HepG2 (cell line): ENCODE results near the gene THAP9. TPM values are rescaled to one million over a fixed set of nuclear protein-coding genes. Genes with fewer than 3 reads are reported as not detected.

Experiments
- ATRX ChIP-seq: sonication (generic); formaldehyde crosslinking; IDR thresholded peaks from 2 replicates; pipeline ENCODE4 v1.4.0; 2020; ENCODE audit warnings: missing genetic modification reagents, borderline replicate concordance
- KLF9 ChIP-seq: IDR thresholded peaks from 2 replicates; pipeline ENCODE4 v1.6.1; 2016; ENCODE audit warnings: low read depth
- MED8 ChIP-seq: sonication (generic); formaldehyde crosslinking; IDR thresholded peaks from 2 replicates; pipeline ENCODE4 v1.8.1; 2023; ENCODE audit warnings: mild to moderate bottlenecking, missing genetic modification reagents; ENCODE audit not compliant: insufficient replicate concordance
- MIER3 ChIP-seq: IDR thresholded peaks from 2 replicates; pipeline ENCODE4 v1.6.1; 2016; ENCODE audit warnings: missing compliant biosample characterization, borderline replicate concordance
- MTF2 ChIP-seq: sonication (generic); formaldehyde crosslinking; IDR thresholded peaks from 2 replicates; pipeline ENCODE4 v1.5.0; 2020; ENCODE audit warnings: missing genetic modification reagents, borderline replicate concordance
- NFKBIZ ChIP-seq: IDR thresholded peaks from 2 replicates; pipeline ENCODE4 v1.6.1; 2018; ENCODE audit warnings: missing genetic modification reagents, missing compliant biosample characterization
- PLRG1 ChIP-seq: fragments of 450-650 bp; conservative IDR thresholded peaks from 2 replicates; pipeline ENCODE4 v1.6.1; 2016
- RXRA ChIP-seq: sonication (generic); formaldehyde crosslinking; IDR thresholded peaks from 2 replicates; pipeline ENCODE4 v1.5.1; 2020; ENCODE audit warnings: missing genetic modification reagents
- SOX6 ChIP-seq, 2 experiments: fragments of 450-650 bp in 1 of 2; sonication (generic) in 1 of 2; formaldehyde crosslinking in 1 of 2; IDR thresholded peaks; 2 replicates each; pipeline versions ENCODE4 v1.4.0 to v1.6.1; 2017 to 2020; ENCODE audit warnings: antibody characterized with exemption in 1 of 2, mild to moderate bottlenecking in 1 of 2, missing genetic modification reagents in 1 of 2
- TOE1 ChIP-seq: sonication (generic); formaldehyde crosslinking; IDR thresholded peaks from 2 replicates; pipeline ENCODE4 v1.4.0; 2020; ENCODE audit warnings: mild to moderate bottlenecking, missing genetic modification reagents
- ZBTB7A ChIP-seq: sonication (generic); formaldehyde crosslinking; IDR thresholded peaks from 2 replicates; pipeline ENCODE4 v1.8.0; 2022; ENCODE audit warnings: mild to moderate bottlenecking, missing genetic modification reagents
- ZNF260 ChIP-seq: sonication (generic); formaldehyde crosslinking; IDR thresholded peaks from 2 replicates; pipeline ENCODE4 v1.4.0; 2020; ENCODE audit warnings: missing genetic modification reagents, low read depth, mild to moderate bottlenecking, borderline replicate concordance
- ZNF383 ChIP-seq: sonication (generic); formaldehyde crosslinking; IDR thresholded peaks from 2 replicates; pipeline ENCODE4 v1.4.0; 2020; ENCODE audit warnings: missing genetic modification reagents, mild to moderate bottlenecking, borderline replicate concordance
- ZNF567 ChIP-seq: sonication (generic); formaldehyde crosslinking; IDR thresholded peaks from 2 replicates; pipeline ENCODE4 v1.8.1; 2023; ENCODE audit warnings: mild to moderate bottlenecking, missing genetic modification reagents, borderline replicate concordance
- ZNF670 ChIP-seq: sonication (generic); formaldehyde crosslinking; IDR thresholded peaks from 2 replicates; pipeline ENCODE4 v1.8.0; 2022; ENCODE audit warnings: mild to moderate bottlenecking, missing genetic modification reagents, borderline replicate concordance
- polyA plus RNA-seq, 8 experiments: library from polyadenylated mRNA; depleted of rRNA in 3 of 8; stranded (reverse) in 7 of 8; unstranded in 1 of 8; fragments of >200 nt; fragmentation: Illumina TruSeq in 4 of 8; extraction: Trizol in 4 of 8; gene quantifications; 2 replicates each; pipeline versions ENCODE4 v1.2.1 to v1.2.3, GENCODE V29; 2011 to 2016; ENCODE audit warnings: low read depth in 4 of 8, missing spikeins in 1 of 8, mixed read lengths in 1 of 8; ENCODE audit not compliant: insufficient read depth in 1 of 8
- total RNA-seq, 5 experiments: library from RNA; depleted of rRNA; stranded (reverse); fragments of >200 nt; fragmentation: Illumina TruSeq; extraction: Trizol; gene quantifications; 2 replicates each; pipeline ENCODE4 v1.2.3, GENCODE V29; 2016; ENCODE audit warnings: low read depth in 1 of 5
- TF ChIP-seq, protein P1 (sequence below): sonication (generic); formaldehyde crosslinking; IDR thresholded peaks from 2 replicates; pipeline ENCODE4 v1.5.0; 2020; ENCODE audit warnings: mild to moderate bottlenecking, low read depth, missing genetic modification reagents, borderline replicate concordance
- TF ChIP-seq, protein P2 (sequence below): sonication (generic); formaldehyde crosslinking; IDR thresholded peaks from 2 replicates; pipeline ENCODE4 v1.5.0; 2020; ENCODE audit warnings: mild to moderate bottlenecking, missing genetic modification reagents
- TF ChIP-seq, protein P3 (sequence below): sonication (generic); formaldehyde crosslinking; IDR thresholded peaks from 2 replicates; pipeline ENCODE4 v1.5.0; 2020; ENCODE audit warnings: missing genetic modification reagents
- TF ChIP-seq, protein P4 (sequence below): sonication (generic); formaldehyde crosslinking; conservative IDR thresholded peaks from 2 replicates; pipeline ENCODE4 v1.4.0; 2020; ENCODE audit warnings: mild to moderate bottlenecking, missing genetic modification reagents, moderate library complexity
- TF ChIP-seq, protein P5 (sequence below): sonication (generic); formaldehyde crosslinking; IDR thresholded peaks from 2 replicates; pipeline ENCODE4 v1.4.0; 2020; ENCODE audit warnings: missing genetic modification reagents; ENCODE audit errors: not compliant biosample characterization

Gene THAP9
- total and polyA plus RNA-seq, 2 of the 13 experiments (the other 11 are each of a cell fraction or from before 2014, with no cell fraction given), result 6.0 to 7.2 TPM

DNA sequence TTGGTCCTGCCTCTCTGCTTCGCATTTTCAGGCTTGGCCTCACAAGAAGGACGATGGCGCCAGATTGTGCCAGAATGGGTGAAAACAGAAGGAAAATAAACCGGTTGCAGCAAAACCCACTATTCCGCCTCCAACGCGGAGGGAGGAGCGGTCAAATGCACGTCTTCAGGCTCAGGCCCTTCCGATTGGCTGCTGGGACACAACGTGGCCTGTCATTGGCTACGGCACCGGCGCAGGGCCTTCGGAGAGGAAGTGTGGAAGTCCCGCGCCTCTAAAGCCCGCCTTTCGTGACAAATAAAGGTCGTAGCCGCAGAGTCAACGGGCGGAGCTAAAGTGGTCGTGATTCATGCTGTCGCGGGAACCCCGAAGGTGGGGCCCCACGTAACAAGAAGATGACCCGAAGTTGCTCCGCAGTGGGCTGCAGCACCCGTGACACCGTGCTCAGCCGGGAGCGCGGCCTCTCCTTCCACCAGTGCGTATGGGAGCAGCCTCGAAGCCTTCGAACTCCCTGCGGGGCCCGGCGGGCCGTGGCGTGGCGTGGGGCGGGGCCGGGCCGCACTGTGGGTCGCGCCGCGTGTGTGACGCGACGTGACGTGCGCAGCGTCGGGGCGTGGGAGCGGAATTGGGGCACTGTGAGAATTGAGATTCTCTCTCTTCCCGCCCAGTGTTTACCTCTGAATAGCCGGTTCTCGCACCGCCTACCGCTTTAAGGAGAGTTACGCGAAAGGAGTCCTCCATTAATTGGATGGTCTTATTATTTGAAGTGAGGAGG lies at the start of gene THAP9 (continued):
- TF ChIP-seq ZNF567 (CRISPR knock-in tag), result peak; percentile 9; the same call in 1 of the 2 replicates
- no peak for TF ChIP-seq ATRX (CRISPR knock-in tag)
- TF ChIP-seq TOE1 (CRISPR knock-in tag), result no peak
- TF ChIP-seq, protein P1, sequence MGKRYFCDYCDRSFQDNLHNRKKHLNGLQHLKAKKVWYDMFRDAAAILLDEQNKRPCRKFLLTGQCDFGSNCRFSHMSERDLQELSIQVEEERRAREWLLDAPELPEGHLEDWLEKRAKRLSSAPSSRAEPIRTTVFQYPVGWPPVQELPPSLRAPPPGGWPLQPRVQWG, result no peak
- no peak for TF ChIP-seq PLRG1
- TF ChIP-seq, protein P2, sequence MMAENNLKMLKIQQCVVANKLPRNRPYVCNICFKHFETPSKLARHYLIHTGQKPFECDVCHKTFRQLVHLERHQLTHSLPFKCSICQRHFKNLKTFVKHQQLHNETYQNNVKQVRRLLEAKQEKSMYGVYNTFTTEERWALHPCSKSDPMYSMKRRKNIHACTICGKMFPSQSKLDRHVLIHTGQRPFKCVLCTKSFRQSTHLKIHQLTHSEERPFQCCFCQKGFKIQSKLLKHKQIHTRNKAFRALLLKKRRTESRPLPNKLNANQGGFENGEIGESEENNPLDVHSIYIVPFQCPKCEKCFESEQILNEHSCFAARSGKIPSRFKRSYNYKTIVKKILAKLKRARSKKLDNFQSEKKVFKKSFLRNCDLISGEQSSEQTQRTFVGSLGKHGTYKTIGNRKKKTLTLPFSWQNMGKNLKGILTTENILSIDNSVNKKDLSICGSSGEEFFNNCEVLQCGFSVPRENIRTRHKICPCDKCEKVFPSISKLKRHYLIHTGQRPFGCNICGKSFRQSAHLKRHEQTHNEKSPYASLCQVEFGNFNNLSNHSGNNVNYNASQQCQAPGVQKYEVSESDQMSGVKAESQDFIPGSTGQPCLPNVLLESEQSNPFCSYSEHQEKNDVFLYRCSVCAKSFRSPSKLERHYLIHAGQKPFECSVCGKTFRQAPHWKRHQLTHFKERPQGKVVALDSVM, result peak; percentile 53; the same call in 1 of the 2 replicates
- TF ChIP-seq SOX6 (IDR thresholded peaks at IDR 0.05), result no peak
- TF ChIP-seq SOX6 (CRISPR knock-in tag; IDR thresholded peaks at IDR 0.05), result peak; percentile 36
- TF ChIP-seq ZNF670 (CRISPR knock-in tag), result no peak; the same call in 1 of the 2 replicates
- TF ChIP-seq, protein P3, sequence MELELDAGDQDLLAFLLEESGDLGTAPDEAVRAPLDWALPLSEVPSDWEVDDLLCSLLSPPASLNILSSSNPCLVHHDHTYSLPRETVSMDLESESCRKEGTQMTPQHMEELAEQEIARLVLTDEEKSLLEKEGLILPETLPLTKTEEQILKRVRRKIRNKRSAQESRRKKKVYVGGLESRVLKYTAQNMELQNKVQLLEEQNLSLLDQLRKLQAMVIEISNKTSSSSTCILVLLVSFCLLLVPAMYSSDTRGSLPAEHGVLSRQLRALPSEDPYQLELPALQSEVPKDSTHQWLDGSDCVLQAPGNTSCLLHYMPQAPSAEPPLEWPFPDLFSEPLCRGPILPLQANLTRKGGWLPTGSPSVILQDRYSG (CRISPR knock-in tag), result no peak
- no peak for TF ChIP-seq ZNF383 (CRISPR knock-in tag)
- no peak for TF ChIP-seq MTF2 (CRISPR knock-in tag)
- TF ChIP-seq NFKBIZ, result no peak
- TF ChIP-seq MIER3, result no peak; the same call in 1 of the 2 replicates
- TF ChIP-seq RXRA (CRISPR knock-in tag), result peak; percentile 83; the same call in 1 of the 2 replicates
- TF ChIP-seq MED8 (CRISPR knock-in tag), result peak; percentile 77
- TF ChIP-seq, protein P4, sequence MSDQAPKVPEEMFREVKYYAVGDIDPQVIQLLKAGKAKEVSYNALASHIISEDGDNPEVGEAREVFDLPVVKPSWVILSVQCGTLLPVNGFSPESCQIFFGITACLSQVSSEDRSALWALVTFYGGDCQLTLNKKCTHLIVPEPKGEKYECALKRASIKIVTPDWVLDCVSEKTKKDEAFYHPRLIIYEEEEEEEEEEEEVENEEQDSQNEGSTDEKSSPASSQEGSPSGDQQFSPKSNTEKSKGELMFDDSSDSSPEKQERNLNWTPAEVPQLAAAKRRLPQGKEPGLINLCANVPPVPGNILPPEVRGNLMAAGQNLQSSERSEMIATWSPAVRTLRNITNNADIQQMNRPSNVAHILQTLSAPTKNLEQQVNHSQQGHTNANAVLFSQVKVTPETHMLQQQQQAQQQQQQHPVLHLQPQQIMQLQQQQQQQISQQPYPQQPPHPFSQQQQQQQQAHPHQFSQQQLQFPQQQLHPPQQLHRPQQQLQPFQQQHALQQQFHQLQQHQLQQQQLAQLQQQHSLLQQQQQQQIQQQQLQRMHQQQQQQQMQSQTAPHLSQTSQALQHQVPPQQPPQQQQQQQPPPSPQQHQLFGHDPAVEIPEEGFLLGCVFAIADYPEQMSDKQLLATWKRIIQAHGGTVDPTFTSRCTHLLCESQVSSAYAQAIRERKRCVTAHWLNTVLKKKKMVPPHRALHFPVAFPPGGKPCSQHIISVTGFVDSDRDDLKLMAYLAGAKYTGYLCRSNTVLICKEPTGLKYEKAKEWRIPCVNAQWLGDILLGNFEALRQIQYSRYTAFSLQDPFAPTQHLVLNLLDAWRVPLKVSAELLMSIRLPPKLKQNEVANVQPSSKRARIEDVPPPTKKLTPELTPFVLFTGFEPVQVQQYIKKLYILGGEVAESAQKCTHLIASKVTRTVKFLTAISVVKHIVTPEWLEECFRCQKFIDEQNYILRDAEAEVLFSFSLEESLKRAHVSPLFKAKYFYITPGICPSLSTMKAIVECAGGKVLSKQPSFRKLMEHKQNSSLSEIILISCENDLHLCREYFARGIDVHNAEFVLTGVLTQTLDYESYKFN (CRISPR knock-in tag), result peak; percentile 62
- TF ChIP-seq, protein P5, sequence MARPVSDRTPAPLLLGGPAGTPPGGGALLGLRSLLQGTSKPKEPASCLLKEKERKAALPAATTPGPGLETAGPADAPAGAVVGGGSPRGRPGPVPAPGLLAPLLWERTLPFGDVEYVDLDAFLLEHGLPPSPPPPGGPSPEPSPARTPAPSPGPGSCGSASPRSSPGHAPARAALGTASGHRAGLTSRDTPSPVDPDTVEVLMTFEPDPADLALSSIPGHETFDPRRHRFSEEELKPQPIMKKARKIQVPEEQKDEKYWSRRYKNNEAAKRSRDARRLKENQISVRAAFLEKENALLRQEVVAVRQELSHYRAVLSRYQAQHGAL (CRISPR knock-in tag), result no peak
- TF ChIP-seq ZNF260 (CRISPR knock-in tag), result no peak
- no peak; the same call in 1 of the 2 replicates for TF ChIP-seq ZBTB7A (CRISPR knock-in tag)
- no peak for TF ChIP-seq KLF9 (CRISPR knock-in tag)
